Daoy (cell line): ENCODE results near the gene NCR1. TPM values are rescaled to one million over a fixed set of nuclear protein-coding genes. Genes with fewer than 3 reads are reported as not detected.
"Not testable (repeated sequence)": the region's sequence is repeated elsewhere in the genome, so short reads cannot be mapped to it uniquely, and the experiment has no call there.

ENCODE experiments used
- DNase-seq: peaks from one replicate; pipeline ENCODE4 v3.0.0-alpha.2; 2015; ENCODE audit warnings: low read depth
- total RNA-seq: library from RNA; depleted of rRNA; stranded (reverse); fragments of >200 nt; shearing (Covaris generic); gene quantifications from 2 replicates; pipeline ENCODE4 v1.2.3, GENCODE V29; 2014

The NCR1 gene
- total RNA-seq, 1 experiment from 2014 or later = 0.17 TPM

DNA sequence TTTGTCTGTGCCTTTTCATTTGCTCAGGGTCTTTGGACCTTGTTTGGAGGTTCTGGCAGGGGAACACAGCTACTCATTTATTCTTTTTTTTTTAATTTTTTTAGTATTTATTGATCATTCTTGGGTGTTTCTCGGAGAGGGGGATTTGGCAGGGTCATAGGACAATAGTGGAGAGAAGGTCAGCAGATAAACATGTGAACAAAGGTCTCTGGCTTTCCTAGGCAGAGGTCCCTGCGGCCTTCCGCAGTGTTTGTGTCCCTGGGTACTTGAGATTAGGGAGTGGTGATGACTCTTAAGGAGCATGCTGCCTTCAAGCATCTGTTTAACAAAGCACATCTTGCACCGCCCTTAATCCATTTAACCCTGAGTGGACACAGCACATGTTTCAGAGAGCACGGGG, 2.0 kb downstream of the NCR1 start:
- not testable (repeated sequence) for DNase-seq

DNA sequence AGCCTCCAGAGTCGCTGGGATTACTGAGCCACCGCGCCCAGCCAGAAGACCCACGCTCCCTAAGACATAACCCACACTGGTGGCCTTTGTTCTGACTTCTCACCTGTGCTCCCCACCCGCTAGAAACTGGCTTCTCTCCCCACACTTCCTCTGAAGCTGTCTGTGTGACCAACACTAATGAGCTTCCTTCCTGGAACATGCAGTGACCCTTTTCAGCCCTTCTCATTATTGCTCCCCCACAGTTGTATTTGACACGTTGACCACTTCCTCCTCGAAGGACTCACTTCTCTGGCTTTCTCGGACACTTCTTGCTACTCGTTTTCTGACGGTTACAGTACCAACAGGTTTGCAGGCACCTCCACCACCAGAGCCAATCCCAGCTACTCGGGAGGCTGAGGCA, 10.9 kb downstream of the NCR1 start:
- no peak for DNase-seq

DNA sequence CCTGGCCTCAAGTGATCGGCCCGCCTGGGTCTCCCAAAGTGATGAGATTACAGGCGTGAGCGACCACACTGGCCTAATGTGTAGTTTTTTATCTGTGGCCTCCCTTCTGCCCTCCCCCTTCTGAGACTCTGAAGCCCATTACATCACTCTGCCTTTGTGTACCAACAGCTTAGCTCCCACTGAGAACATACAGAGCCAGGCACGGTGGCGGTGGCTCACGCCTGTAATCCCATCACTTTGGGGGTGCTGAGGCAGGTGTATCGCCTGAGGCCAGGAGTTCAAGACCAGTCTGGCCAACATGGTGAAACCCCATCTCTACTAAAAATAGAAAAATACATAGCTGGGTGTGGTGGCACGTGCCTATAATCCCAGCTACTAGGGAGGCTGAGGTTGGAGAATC, 12.6 kb downstream of the NCR1 start:
- DNase-seq = no peak

DNA sequence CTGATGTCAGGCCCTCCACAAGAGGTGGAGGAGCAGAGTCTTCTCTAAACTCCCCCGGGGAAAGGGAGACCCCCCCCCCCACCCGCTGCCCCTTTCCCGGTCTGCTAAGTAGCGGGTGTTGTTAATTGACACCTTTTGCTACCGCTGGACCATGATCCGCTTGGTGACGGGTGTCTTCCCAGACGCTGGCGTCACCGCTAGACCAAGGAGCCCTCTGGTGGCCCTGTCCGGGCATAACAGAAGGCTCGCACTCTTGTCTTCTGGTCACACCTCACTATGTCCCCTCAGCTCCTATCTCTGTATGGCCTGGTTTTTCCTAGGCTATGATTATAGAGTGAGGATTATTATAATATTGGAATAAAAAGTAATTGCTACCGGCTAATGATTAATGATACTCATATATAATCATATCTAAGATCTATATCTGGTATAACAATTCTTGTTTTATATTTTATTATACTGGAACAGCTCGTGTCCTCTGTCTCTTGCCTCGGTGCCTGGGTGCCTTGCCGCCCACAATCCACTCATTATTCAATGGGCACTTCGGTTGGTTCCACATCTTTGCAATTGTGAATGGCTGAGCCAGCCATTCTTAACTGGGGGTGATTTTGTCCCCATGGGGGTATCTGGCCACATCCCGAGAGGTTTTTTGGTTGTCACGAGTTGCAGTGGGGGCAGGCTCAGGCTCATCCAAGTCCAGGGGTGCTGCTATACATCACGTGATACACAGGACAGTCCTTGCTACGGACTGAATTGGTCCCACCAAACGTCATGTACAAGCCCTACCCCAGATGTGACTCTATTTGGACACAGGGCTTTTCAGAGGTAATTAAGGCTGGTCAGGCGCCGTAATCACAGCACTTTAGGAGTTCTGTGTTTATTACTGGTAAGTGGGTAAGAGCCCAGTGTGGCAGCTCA, 14.0 kb downstream of the NCR1 start:
- DNase-seq = not testable (repeated sequence)

DNA sequence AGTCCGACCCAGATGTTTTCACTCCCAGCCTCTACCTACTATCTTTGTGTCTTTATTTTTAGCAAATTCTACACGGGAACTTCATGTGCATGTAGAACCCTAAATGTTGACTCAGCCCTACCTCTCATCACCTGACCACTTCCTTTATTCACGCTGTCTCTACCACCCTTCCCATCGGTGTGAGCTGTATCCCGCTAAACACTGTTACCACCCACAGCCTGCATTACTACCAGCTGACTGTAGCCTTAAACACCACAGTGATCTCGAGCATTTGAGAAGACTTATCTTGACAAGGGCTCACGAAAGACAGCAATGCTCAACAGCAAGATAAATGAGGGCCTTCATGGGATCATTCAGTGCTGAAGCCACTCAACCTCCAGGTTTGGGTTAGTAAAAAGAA, 15.1 kb downstream of the NCR1 start:
- DNase-seq = peak; percentile 54

DNA sequence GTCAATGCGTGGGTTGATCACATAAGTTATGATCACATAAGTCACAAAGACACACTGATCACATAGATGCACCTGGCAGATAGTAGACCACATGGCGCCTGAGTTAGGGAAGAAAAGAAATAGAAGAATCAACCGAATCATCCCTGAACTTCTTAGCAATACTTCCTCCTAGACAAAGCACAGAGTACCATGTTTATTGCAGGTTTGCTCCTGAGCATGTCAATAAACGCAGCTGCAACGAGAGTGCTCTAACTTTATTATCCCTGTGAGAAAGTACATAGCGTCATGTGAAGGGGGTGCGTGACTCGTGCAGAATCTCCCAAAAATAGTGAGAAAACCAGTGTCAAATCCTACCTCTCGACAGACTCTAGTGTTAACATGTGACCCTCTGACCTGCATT, 17.3 kb downstream of the NCR1 start:
- no peak for DNase-seq

DNA sequence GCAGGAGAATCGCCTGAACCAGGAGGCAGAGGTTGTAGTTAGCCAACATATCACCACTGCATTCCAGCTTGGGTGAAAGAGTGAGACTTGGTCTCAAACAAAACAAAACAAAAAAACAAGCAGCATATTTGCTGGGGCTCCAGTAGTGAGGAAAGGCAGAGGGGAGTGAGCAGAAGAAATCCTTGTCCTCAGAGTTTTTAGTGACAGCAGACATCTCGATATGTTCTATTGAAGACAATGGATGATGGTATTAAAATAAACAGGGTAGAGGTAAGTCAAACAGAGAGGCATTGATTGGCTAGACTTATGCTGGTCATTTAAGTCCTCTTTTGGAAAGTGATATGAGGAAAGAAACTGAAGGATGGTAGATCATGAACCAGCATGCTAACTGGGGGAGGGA, 22.4 kb downstream of the NCR1 start:
- no peak for DNase-seq

DNA sequence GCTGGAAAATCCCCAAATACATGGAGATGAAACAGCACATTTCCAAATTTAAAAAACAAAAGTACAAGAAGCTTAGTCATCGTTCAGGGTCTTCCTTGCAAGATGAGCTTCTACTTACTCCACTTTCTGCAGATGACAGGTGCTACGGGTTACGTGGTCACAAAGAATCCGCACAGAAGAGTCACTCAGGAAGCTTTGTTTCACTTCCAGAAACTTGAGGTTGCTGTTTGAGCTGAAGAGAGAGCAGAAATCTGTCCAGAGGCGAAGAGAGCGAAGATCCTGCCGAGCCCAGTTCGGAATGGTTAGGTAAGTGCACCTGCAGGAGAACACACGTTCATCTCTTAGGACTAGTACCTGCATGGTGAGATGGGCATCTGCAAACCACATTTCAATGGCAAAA, 32.0 kb downstream of the NCR1 start:
- DNase-seq = no peak

DNA sequence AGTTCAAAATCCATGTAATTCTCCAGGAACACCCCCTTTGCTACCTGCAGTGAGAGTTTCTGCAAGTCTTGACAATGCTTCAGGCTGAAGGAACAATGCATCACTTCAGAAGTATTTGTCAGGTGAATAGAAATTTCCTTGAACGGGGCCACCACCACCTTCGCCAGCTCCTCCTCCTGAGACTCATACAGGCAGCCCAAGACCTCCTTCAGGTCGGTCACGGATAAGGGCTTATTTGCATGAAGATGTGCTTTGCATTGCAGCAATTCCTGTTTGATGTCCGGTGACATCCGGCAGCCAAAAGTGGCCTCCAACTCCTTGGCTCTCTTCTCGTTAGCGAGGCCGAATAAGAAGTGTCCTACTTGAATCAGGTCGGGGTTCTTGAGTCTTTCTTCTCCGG, 33.0 kb downstream of the NCR1 start:
- no peak for DNase-seq

DNA sequence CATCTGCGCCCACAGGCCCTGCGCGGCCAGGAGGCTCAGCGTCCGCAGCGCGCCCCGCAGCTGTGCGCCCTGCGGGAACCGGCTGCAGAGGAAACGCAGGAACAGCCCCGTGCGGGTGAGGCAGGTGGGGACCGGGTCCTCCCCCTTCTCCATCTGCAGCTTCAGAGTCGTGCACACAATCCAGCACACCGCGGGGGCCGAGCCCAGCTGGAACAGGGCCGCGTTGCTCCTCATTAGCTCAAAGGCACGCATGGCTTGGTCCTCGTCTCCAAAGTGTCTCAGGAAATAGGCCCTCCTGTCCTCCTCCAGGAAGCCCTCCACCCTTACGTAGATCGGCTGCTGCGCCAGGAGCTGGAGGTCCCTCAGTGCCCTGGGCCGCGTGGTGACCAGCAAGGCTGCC, 33.6 kb downstream of the NCR1 start:
- DNase-seq = not testable (repeated sequence)

DNA sequence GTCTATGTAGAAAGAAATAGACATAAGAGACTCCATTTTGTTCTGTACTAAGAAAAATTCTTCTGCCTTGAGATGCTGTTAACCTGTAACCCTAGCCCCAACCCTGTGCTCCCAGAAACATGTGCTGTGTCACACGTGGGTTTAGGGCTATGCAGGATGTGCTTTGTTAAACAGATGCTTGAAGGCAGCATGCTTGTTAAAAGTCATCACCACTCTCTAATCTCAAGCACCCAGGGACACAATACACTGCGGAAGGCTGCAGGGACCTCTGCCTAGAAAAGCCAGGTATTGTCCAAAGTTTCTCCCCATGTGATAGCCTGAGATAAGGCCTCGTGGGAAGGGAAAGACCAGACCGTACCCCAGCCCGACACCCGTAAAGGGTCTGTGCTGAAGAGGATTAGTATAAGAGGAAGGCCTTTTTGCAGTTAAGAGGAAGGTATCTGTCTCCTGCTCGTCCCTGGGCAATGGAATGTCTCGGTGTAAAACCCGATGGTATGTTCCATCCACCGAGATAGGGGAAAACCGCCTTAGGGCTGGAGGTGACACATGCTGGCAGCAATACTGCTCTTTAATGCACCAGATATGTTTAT, 37.9 kb downstream of the NCR1 start:
- DNase-seq = peak; percentile 66

DNA sequence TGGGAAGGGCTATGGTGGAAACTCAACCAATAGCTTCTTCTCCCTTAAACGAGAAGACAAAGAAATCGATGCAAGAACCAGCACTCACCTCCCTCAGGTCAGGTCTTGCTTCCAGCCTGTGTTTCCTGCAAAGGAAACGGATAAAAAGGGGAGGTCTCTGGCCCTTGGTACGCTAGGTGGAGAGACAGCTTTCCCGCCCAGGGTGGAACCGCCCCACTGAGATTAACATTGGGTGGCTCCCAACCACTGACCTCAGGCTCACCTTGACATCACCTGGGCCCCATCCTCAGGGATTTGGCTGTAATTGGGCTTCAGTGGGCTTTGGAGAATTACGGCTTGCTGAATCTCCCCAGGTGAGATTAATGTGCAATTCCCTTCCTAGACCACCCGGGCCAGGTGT, 41.4 kb downstream of the NCR1 start, which contains the start of gene NLRP7:
NLRP7 (minus strand) TSS at position 150 of the 400 bp plus-strand sequence.
- DNase-seq = no peak

DNA sequence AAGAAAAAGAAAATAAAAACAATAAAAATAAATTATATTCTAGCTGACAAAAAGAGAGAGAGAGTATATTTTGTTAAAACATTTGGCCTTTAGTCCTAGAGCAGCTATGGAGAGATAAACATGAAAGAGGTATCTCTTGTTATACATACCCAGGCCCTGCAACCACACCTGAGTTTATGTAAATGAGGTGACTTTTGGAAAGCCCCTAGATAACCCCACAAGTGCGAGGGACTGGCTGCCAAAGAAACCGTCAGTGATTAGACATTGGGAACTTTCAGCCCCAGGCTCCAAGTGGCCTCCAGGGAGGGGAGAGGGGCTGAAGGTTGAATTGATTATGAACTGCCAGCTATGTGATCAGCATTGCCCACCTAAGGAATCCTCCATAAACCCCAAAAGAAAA, 43.5 kb downstream of the NCR1 start:
- no peak for DNase-seq

DNA sequence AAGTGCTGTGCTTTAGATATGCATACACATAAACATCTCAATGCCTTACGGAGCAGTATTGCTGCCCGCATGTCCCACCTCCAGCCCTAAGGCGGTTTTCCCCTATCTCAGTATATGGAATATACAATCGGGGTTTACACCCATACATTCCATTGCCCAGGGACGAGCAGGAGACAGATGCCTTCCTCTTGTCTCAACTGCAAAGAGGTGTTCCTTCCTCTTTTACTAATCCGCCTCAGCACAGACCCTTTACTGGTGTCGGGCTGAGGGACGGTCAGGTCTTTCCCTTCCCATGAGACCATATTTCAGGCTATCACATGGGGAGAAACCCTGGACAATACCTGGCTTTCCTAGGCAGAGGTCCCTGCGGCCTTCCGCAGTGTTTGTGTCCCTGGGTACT, 44.6 kb downstream of the NCR1 start:
- DNase-seq = not testable (repeated sequence)

DNA sequence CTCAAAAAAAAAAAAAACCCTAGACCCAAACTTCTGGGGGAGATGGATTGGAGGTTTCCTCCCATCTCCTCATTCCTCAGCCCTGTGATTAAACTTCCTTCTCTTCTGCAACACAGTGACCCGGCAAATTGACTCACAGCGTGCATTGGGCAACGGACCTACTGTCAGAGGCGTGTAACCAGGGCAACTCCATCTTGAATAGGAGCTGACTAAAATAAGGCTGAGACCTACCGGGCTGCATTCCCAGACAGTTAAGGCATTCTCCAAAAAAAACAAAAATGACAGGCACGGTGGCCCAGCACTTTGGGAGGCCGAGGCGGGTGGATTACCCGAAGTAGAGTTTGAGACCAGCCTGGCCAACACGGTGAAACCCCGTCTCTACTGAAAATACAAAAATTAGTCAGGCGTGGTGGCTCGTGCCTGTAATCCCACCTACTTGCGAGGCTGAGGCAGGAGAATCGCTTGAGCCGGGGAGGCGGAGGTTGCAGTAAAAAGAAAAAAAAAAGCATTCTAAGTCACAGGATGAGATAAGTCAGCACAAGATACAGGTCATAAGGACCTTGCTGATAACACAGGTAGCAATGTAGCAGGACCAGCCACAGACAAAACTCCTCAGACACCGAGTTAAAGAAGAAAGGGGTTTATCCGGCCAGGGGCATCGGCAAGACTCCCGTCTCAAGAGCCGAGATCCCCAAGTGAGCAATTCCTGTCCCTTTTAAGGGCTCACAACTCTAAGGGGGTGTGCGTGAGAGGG, 46.8 kb downstream of the NCR1 start:
- peak; percentile 97 for DNase-seq

DNA sequence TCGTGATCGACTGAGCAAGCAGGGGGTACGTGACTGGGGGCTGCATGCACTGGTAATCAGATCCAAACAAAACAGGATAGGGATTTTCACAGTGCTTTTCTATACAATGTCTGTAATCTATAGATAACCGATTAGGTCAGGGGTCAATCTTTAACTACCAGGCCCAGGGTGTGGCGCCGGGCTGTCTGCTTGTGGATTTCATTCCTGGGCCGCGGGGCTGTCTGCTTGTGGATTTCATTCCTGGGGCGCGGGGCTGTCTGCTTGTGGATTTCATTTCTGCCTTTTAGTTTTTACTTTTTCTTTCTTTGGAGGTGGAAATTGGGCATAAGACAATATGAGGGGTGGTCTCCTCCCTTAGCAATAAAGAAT, 47.4 kb downstream of the NCR1 start:
- DNase-seq = not testable (repeated sequence)

DNA sequence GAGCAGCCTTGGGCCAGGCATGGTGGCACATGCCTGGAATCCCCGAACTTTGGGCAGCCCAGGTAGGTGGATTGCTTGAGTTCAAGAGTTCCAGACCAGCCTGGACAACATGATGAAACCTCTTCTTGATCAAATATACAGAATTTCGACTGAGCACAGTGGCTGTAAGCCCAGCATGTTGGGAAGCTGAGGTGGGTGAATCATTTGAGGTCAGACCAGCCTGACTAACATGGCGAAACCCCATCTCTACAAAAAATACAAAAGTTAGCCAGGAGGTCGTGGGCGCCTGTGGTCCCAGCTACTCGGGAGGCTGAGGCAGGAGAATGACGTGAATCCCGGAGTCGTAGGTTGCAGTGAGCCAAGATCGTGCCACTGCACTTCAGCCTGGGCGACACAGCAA, 49.4 kb downstream of the NCR1 start:
- DNase-seq = peak; percentile 87

DNA sequence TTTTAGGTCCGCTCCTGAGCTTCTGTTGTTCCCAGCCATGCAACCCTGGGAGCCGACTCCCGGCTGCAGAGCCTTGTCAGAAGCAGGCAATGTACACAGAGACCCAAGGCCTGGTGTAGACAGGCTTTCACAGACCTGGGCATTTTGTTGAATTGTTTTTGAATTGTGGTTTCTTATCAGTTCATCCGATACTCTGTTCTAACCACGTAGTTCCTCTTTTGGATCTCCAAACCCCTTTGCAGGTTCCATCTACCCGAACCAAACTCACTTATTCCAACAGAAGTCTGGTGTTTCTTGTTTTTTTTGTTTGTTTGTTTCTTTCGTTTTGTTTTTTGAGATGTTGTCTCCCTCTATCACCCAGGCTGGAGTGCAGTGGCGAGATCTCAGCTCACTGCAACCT, 53.9 kb downstream of the NCR1 start:
- peak; percentile 56 for DNase-seq
